ENCODE results near the gene PNISR.
A peak's percentile ranks its signal among the peaks of the same experiment; 100 is the strongest.
"Not testable (repeated sequence)": the region's sequence is repeated elsewhere in the genome, so short reads cannot be mapped to it uniquely, and the experiment has no call there.

Gene PNISR

GRCh38 chr6:99424761-99425646 is at the start of gene PNISR:
PNISR (minus strand) TSS chr6:99425308; CDS start chr6:99414659, 10,649 bp downstream.
- DNase-seq: peak; percentile 96

- no peak for DNase-seq
Observed at GRCh38 chr6:99473730-99474129, 48.6 kb upstream of the PNISR start.

GRCh38 chr6:99471638-99472037 is 46.5 kb upstream of the PNISR start:
- no peak for DNase-seq

- DNase-seq: no peak
Observed at GRCh38 chr6:99467509-99468106, 42.5 kb upstream of the PNISR start.

- DNase-seq: not testable (repeated sequence)
Observed at GRCh38 chr6:99459133-99459532, 34.0 kb upstream of the PNISR start.

- DNase-seq: no peak
Observed at GRCh38 chr6:99458319-99458718, 33.2 kb upstream of the PNISR start.

GRCh38 chr6:99446076-99446475 is 21.0 kb upstream of the PNISR start:
- DNase-seq: no peak

- DNase-seq: no peak
Observed at GRCh38 chr6:99434702-99435530, 9.8 kb upstream of the PNISR start.

- DNase-seq: no peak
Observed at GRCh38 chr6:99432877-99433276, 7.8 kb upstream of the PNISR start.

- DNase-seq: no peak
Observed at GRCh38 chr6:99431901-99432300, 6.8 kb upstream of the PNISR start.

GRCh38 chr6:99427988-99428387 is 2.9 kb upstream of the PNISR start:
- no peak for DNase-seq

- DNase-seq: no peak
Observed at GRCh38 chr6:99426451-99426757, 1.3 kb upstream of the PNISR start.

- DNase-seq: peak; percentile 90
Observed at GRCh38 chr6:99425647-99426450, 741 bp upstream of the PNISR start.

GRCh38 chr6:99424022-99424421 is 1.1 kb downstream of the PNISR start:
- no peak for DNase-seq

GRCh38 chr6:99422912-99423311 is 2.2 kb downstream of the PNISR start:
- DNase-seq: no peak

GRCh38 chr6:99416892-99417767 is 8.0 kb downstream of the PNISR start:
- no peak for DNase-seq

- DNase-seq: no peak
Observed at GRCh38 chr6:99416226-99416625, 8.9 kb downstream of the PNISR start.

GRCh38 chr6:99415446-99415845 is 9.7 kb downstream of the PNISR start:
- no peak for DNase-seq

- DNase-seq: no peak
Observed at GRCh38 chr6:99412065-99412464, 13.0 kb downstream of the PNISR start.

- no peak for DNase-seq
Observed at GRCh38 chr6:99409672-99410071, 15.4 kb downstream of the PNISR start.

- no peak for DNase-seq
Observed at GRCh38 chr6:99407076-99407475, 18.0 kb downstream of the PNISR start.

- DNase-seq: no peak
Observed at GRCh38 chr6:99402448-99402847, 22.7 kb downstream of the PNISR start.

All from femur (tissue), 1 donor.